GM12872 (cell line): Measurements from ENCODE around the gene HAUS3.

Source experiments
- TF ChIP-seq, protein P1 (sequence below): IDR thresholded peaks from 3 replicates; pipeline ENCODE4 v1.5.1; 2011; ENCODE audit warnings: low read depth, mild to moderate bottlenecking, low read length, moderate library complexity; ENCODE audit not compliant: insufficient read depth

The HAUS3 gene

GRCh38 chr4:2255501-2256155, 13.7 kb upstream of the HAUS3 start:
- TF ChIP-seq, protein P1, sequence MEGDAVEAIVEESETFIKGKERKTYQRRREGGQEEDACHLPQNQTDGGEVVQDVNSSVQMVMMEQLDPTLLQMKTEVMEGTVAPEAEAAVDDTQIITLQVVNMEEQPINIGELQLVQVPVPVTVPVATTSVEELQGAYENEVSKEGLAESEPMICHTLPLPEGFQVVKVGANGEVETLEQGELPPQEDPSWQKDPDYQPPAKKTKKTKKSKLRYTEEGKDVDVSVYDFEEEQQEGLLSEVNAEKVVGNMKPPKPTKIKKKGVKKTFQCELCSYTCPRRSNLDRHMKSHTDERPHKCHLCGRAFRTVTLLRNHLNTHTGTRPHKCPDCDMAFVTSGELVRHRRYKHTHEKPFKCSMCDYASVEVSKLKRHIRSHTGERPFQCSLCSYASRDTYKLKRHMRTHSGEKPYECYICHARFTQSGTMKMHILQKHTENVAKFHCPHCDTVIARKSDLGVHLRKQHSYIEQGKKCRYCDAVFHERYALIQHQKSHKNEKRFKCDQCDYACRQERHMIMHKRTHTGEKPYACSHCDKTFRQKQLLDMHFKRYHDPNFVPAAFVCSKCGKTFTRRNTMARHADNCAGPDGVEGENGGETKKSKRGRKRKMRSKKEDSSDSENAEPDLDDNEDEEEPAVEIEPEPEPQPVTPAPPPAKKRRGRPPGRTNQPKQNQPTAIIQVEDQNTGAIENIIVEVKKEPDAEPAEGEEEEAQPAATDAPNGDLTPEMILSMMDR, result no peak

DNA sequence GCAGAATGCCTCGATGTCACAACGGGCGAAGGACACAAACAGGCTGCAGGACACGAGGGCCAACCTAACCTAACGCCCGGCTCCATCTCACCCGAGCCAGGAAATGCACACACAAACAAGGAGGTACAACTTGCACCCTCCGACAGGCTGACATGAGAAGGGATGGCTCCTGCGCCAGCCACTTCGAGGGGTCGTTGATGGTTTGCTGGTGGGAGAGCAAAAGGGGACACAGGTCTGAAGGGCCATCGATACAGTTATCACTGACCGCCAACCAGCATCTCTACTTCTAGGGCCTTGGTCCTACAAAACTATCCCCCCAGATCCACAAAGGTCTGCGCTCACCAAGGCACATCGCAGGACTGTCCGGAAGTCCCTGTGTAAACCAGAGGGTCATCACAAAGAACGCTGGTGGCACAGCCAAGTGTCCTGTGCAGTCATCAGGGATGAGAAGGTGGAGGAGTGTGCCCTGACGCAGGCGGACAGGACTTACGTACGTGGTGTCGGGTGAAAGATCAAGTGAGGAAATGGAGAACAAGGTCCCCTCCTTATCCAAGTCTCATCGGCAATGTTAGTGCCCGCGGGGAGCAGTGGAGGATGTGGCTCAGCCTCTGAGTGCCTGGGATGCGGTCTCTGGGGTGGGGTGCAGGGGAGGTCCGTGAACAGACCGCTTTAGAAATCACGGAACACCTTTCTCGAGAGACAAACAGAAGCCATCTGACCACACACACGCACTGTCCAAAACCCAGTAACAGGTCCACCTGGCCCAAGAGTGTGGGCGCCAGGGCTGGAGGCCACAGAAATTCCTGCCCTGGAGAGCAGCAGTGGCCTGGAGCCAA, 13.0 kb upstream of the HAUS3 start:
- TF ChIP-seq, protein P1, result no peak

DNA sequence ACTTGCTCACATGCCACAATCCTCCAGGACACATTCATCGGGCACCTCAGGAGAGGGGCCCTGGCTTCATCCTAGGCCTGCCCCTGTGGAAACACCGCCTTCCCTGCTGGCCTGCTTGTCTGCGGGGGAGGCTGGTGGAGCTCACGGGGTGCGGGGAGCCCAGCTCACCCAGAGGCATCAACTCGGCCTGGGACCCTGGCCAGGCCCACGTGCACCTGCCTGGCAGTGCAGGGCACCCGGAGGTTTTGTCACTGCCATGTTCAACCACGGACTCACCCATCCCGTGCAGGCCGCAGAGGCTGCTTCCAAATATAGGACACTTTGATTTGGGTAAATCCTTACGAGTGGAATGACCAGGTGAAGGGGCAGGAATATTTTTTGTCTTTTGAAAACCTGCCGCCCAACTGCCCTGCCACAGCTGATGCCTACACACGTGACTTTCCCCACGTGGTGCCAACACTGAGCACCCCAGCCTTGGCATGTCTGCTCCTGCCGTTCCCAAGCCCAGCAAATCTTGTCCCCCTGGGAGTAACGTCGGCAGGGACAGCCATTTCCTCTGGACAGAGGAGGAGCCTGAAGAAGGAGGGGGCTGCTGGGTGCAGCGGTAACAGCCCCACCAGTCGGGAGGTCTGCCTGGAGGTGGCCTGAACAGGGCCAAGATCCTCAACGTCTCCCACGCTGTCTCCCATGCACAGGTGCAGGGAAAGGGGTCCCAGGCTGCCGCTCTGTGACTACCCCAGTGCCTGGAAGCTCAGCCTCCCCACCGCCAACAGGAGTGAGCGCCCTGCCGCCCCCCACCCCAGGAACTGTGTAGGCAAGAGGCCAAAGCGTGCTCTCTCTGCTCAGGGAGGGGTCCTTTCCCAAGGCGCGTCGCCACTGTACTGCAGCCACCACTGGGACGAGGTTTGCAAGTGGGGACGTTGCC, 11.5 kb upstream of the HAUS3 start:
- TF ChIP-seq, protein P1, result no peak

DNA sequence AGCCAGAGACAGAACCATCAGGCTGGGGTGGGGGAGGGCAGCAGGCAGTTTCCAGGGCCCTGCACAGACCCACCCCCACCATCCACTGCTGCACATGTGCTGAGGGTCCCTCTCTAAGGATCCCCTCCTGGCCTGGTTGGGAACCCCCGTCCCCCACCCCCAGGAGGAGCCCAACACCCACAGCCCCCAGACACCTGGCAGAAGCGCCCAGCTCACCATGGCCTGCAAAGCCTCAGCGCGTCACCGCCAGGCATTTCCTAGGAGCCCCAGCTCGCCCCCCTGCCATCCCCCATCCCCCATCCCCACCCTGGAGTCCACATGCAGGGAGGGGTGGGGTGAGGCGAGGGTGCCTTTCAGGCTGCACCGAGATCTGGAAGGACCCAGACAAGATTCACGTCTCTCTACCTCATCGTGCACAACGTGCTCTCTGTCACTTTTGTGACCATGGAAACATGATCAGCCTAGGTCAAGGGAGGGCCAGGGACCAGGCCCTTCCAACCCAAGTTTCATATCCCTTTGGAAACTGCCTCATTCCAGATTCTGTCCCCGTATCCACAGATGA, 10.7 kb upstream of the HAUS3 start:
- TF ChIP-seq, protein P1, result no peak

GRCh38 chr4:2251795-2252529, 10.0 kb upstream of the HAUS3 start:
- TF ChIP-seq, protein P1, result no peak

- TF ChIP-seq, protein P1, result no peak
Observed at GRCh38 chr4:2251073-2251794, 9.3 kb upstream of the HAUS3 start.
